MM.1S (cell line): ENCODE results near the gene ATRX.

Source experiments
- EZH2phosphoT487 ChIP-seq: fragments of 300-600 bp; sonication (generic); IDR thresholded peaks from 2 replicates; pipeline ENCODE4 v1.6.1; 2018; ENCODE audit warnings: antibody characterized with exemption, low read length
- TF ChIP-seq, protein P1 (sequence below): fragments of 300-600 bp; sonication (generic); IDR thresholded peaks from 2 replicates; pipeline ENCODE4 v1.5.1; 2016; ENCODE audit warnings: antibody characterized with exemption, low read length, mixed read lengths

- TF ChIP-seq, protein P1, sequence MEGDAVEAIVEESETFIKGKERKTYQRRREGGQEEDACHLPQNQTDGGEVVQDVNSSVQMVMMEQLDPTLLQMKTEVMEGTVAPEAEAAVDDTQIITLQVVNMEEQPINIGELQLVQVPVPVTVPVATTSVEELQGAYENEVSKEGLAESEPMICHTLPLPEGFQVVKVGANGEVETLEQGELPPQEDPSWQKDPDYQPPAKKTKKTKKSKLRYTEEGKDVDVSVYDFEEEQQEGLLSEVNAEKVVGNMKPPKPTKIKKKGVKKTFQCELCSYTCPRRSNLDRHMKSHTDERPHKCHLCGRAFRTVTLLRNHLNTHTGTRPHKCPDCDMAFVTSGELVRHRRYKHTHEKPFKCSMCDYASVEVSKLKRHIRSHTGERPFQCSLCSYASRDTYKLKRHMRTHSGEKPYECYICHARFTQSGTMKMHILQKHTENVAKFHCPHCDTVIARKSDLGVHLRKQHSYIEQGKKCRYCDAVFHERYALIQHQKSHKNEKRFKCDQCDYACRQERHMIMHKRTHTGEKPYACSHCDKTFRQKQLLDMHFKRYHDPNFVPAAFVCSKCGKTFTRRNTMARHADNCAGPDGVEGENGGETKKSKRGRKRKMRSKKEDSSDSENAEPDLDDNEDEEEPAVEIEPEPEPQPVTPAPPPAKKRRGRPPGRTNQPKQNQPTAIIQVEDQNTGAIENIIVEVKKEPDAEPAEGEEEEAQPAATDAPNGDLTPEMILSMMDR: no peak
- TF ChIP-seq EZH2phosphoT487: no peak
Observed at GRCh38 chrX:77519765-77520164, 266.3 kb downstream of the ATRX start.
